Panc1 (cell line): ENCODE data around the gene RADX. TPM values are rescaled to one million over a fixed set of nuclear protein-coding genes. Genes with fewer than 3 reads are reported as not detected.

Experiments used
- ATAC-seq: fragments of 200-7000 bp; cut with Tn5 transposase; 2 replicates; pipeline ENCODE4 v1.9.1; 2020; ENCODE audit warnings: mild to moderate bottlenecking, moderate library complexity
- BruUV-seq: library from RNA; stranded (reverse); fragments of 400-500 nt; replicated peaks from 2 replicates; lab custom pipeline; 2021; lab: Mats Ljungman, UMichigan
- CTCF ChIA-PET: fragments of 300-600 bp; sonication (Branson Sonifier 250); formaldehyde crosslinking; loops from one replicate; lab custom pipeline; 2022; ENCODE audit warnings: antibody characterized with exemption; lab: Charles Lee
- POLR2A ChIA-PET: fragments of 300-600 bp; sonication (Branson Sonifier 250); formaldehyde crosslinking; loops from one replicate; lab custom pipeline; 2022; ENCODE audit warnings: antibody characterized with exemption; lab: Charles Lee
- DNase-seq: peaks from one replicate; pipeline ENCODE4 v3.0.0-alpha.2; 2010; ENCODE audit warnings: low read depth, low spot score
- H3K27ac ChIP-seq: 2 replicates; pipeline ENCODE4 v1.5.1; 2011; ENCODE audit warnings: mild to moderate bottlenecking, low read length, inconsistent platforms
- H3K27me3 ChIP-seq: fragments of 200-500 bp; sonication (Bioruptor generic); 2 replicates; pipeline ENCODE4 v1.6.0; 2014; ENCODE audit warnings: low read length, inconsistent platforms; ENCODE audit not compliant: control insufficient read depth, insufficient read depth
- H3K36me3 ChIP-seq: fragments of 200-500 bp; sonication (Bioruptor generic); 2 replicates; pipeline ENCODE4 v1.5.1; 2014; ENCODE audit warnings: inconsistent platforms, mild to moderate bottlenecking, low read length, moderate library complexity; ENCODE audit not compliant: control insufficient read depth, insufficient read depth
- H3K4me1 ChIP-seq: 2 replicates; pipeline ENCODE4 v1.5.1; 2011; ENCODE audit warnings: inconsistent platforms, mild to moderate bottlenecking, low read length, moderate library complexity; ENCODE audit not compliant: control insufficient read depth, insufficient read depth
- H3K4me3 ChIP-seq, 2 experiments: 2 replicates each; pipeline ENCODE4 v1.5.1; 2011 to 2012; ENCODE audit warnings: low read depth in 2 of 2, low read length in 2 of 2, mild to moderate bottlenecking in 2 of 2, inconsistent platforms in 1 of 2, moderate library complexity in 1 of 2
- H3K9me3 ChIP-seq: fragments of 200-500 bp; sonication (Bioruptor generic); 2 replicates; pipeline ENCODE4 v1.5.1; 2014; ENCODE audit warnings: low read depth, mild to moderate bottlenecking, inconsistent platforms, low read length, moderate library complexity; ENCODE audit not compliant: control insufficient read depth, insufficient read depth
- CTCF ChIP-seq: fragments of 450-650 bp; IDR thresholded peaks from 2 replicates; pipeline ENCODE4 v1.5.1; 2017; ENCODE audit warnings: mild to moderate bottlenecking
- POLR2AphosphoS5 ChIP-seq: IDR thresholded peaks from 2 replicates; pipeline ENCODE4 v1.6.1; 2012; ENCODE audit warnings: mild to moderate bottlenecking, low read depth, low read length, moderate library complexity
- REST ChIP-seq, 2 experiments: IDR thresholded peaks; 2 replicates each; pipeline ENCODE4 v1.6.1; 2011 to 2012; ENCODE audit warnings: low read depth in 2 of 2, control low read depth in 1 of 2, low read length in 1 of 2, mild to moderate bottlenecking in 1 of 2, moderate library complexity in 1 of 2; ENCODE audit not compliant: insufficient read depth in 1 of 2
- SIN3A ChIP-seq: IDR thresholded peaks from 2 replicates; pipeline ENCODE4 v1.6.1; 2012; ENCODE audit warnings: low read depth, mild to moderate bottlenecking, low read length, moderate library complexity, borderline replicate concordance; ENCODE audit not compliant: insufficient read depth
- TCF7L2 ChIP-seq: IDR thresholded peaks from 2 replicates; pipeline ENCODE4 v1.6.1; 2011; ENCODE audit warnings: mild to moderate bottlenecking, low read depth, low read length, inconsistent platforms
- in situ Hi-C: cut with HindIII; loops from 2 replicates; pipeline ENCODE4 v1.10.0; 2016; ENCODE audit warnings: low sequenced_read_pairs, low pct_unique_long_range_greater_than_20kb
- intact Hi-C: fragments of 100-400 bp; cut with micrococcal nuclease; formaldehyde crosslinking; loops from one replicate; pipeline ENCODE4 v1.10.0; 2022; ENCODE audit not compliant: unreplicated experiment
- total RNA-seq: library from RNA; stranded (reverse); gene quantifications from one replicate; pipeline ENCODE4 v1.2.1, GENCODE V29; 2021; ENCODE audit not compliant: unreplicated experiment

The RADX gene
- total RNA-seq, 1 experiment from 2014 or later: 5.2 TPM

- in situ Hi-C loops: no loop called here
- no peaks in the 10 kb centered on the region for H3K36me3 ChIP-seq
- H3K9me3 ChIP-seq: no peaks in the 10 kb centered on the region
- no peak for DNase-seq
- ATAC-seq: no peak
- ChIA-PET POLR2A (no interaction called here), CTCF (no interaction called here)
- BruUV-seq: no TSS peak
- TF ChIP-seq POLR2AphosphoS5: no peak
- no peak for TF ChIP-seq CTCF
- TF ChIP-seq REST (IDR thresholded peaks at IDR 0.05; ENCODE audit: insufficient read depth in 1 of 2, low read depth in 2 of 2, low read length in 1 of 2): no peak
- no peak for TF ChIP-seq SIN3A
- no peak for TF ChIP-seq TCF7L2
- peak overlapping the region; percentile 34; the same call in 1 of the 2 replicates for H3K27ac ChIP-seq
- peak overlapping the region; percentile 1 to 14; a peak in 1 of 4 replicates for H3K4me3 ChIP-seq
- H3K4me1 ChIP-seq: peaks cover 3% of the 10 kb centered on the region
- intact Hi-C loops: no loop called here
- no peaks in the 10 kb centered on the region for H3K27me3 ChIP-seq
These were observed 3.3 kb downstream of the RADX start for GRCh38 chrX:106615041-106615440.

- H3K4me1 ChIP-seq: no peaks in the 10 kb centered on the region; the same call in 1 of the 2 replicates
- CTCF ChIA-PET: interaction anchor here (0.6 kb wide), 2 partner anchors 144 to 644 kb away, joined by 3 to 4 read pairs; no protein-coding TSS in a partner anchor
- TF ChIP-seq CTCF (peak; percentile 67; the same call in 1 of the 2 replicates), SIN3A (no peak)
- no peak overlapping the region for H3K4me3 ChIP-seq
- H3K27me3 ChIP-seq: no peaks in the 10 kb centered on the region
- H3K9me3 ChIP-seq: no peaks in the 10 kb centered on the region
- no peak overlapping the region for H3K27ac ChIP-seq
- ATAC-seq (no peak), DNase-seq (no peak)
- H3K36me3 ChIP-seq: no peaks in the 10 kb centered on the region
- in situ Hi-C loops: no loop called here
- intact Hi-C loops: loop anchor here (2.0 kb wide), 1 partner anchor 139 kb away; no protein-coding TSS in a partner anchor
- POLR2A ChIA-PET: no interaction called here
- no TSS peak for BruUV-seq
These were observed 8.0 kb downstream of the RADX start for GRCh38 chrX:106619797-106620196.
